A673 (cell line): Measurements from ENCODE around the gene CARD18. TPM values are rescaled to one million over a fixed set of nuclear protein-coding genes. Genes with fewer than 3 reads are reported as not detected.

Experiments used
- BruUV-seq: library from RNA; stranded (reverse); fragments of 400-500 nt; replicated peaks from 2 replicates; lab custom pipeline; 2021; lab: Mats Ljungman, UMichigan
- CTCF ChIA-PET: fragments of 300-600 bp; sonication (Branson Sonifier 250); formaldehyde crosslinking; loops from one replicate; lab custom pipeline; 2022; ENCODE audit warnings: antibody characterized with exemption; lab: Charles Lee
- POLR2A ChIA-PET: fragments of 300-600 bp; sonication (Branson Sonifier 250); formaldehyde crosslinking; loops from one replicate; lab custom pipeline; 2022; ENCODE audit warnings: antibody characterized with exemption; ENCODE audit not compliant: low non-redundant PET; lab: Charles Lee
- DNase-seq: peaks from one replicate; pipeline ENCODE4 v3.0.0-alpha.2; 2015; ENCODE audit warnings: low spot score
- H3K27ac ChIP-seq: fragments of 200-600 bp; sonication (generic); 2 replicates; pipeline ENCODE4 v1.5.1; 2016; ENCODE audit warnings: mixed run types, low read depth, mild to moderate bottlenecking, mixed read lengths, antibody characterized with exemption, low read length; ENCODE audit not compliant: poor library complexity, severe bottlenecking
- H3K27me3 ChIP-seq: fragments of 200-600 bp; sonication (generic); replicated peaks from 2 replicates; pipeline ENCODE4 v1.6.1; 2017; ENCODE audit warnings: mixed run types, low read depth, mild to moderate bottlenecking, mixed read lengths, antibody characterized with exemption, low read length; ENCODE audit not compliant: insufficient read depth, poor library complexity
- H3K36me3 ChIP-seq: fragments of 200-600 bp; sonication (generic); 2 replicates; pipeline ENCODE4 v1.6.1; 2016; ENCODE audit warnings: mixed run types, mild to moderate bottlenecking, mixed read lengths, antibody characterized with exemption, low read length; ENCODE audit not compliant: insufficient read depth, poor library complexity, severe bottlenecking
- H3K4me1 ChIP-seq: fragments of 200-600 bp; sonication (generic); 2 replicates; pipeline ENCODE4 v1.6.1; 2017; ENCODE audit warnings: mixed run types, mild to moderate bottlenecking, mixed read lengths, antibody characterized with exemption, low read length; ENCODE audit not compliant: insufficient read depth, poor library complexity, severe bottlenecking
- H3K4me3 ChIP-seq: fragments of 200-600 bp; sonication (generic); 2 replicates; pipeline ENCODE4 v1.5.1; 2016; ENCODE audit warnings: low read depth, mixed run types, mild to moderate bottlenecking, mixed read lengths, low read length; ENCODE audit not compliant: poor library complexity, severe bottlenecking
- H3K9me3 ChIP-seq: fragments of 200-600 bp; sonication (generic); 2 replicates; pipeline ENCODE4 v1.6.1; 2016; ENCODE audit warnings: mixed run types, low read depth, mild to moderate bottlenecking, mixed read lengths, antibody characterized with exemption, low read length; ENCODE audit not compliant: poor library complexity, severe bottlenecking
- CTCF ChIP-seq: fragments of 300-800, 200-600 bp; sonication (generic); conservative IDR thresholded peaks from 2 replicates; pipeline ENCODE4 v1.5.1; 2017; ENCODE audit warnings: low read depth, mild to moderate bottlenecking, antibody characterized with exemption, low read length, moderate library complexity, mixed read lengths
- EZH2 ChIP-seq: fragments of 200-600 bp; sonication (generic); IDR thresholded peaks from 2 replicates; pipeline ENCODE4 v1.6.1; 2017; ENCODE audit warnings: borderline replicate concordance, low read depth, mild to moderate bottlenecking, mixed read lengths, antibody characterized with exemption, low read length; ENCODE audit not compliant: poor library complexity, severe bottlenecking
- intact Hi-C: fragments of 100-400 bp; cut with micrococcal nuclease; formaldehyde crosslinking; loops from one replicate; pipeline ENCODE4 v1.10.0; 2022; ENCODE audit not compliant: unreplicated experiment
- total RNA-seq: library from RNA; stranded (reverse); gene quantifications from 2 replicates; pipeline ENCODE4 v1.2.3, GENCODE V29; 2021

CARD18 gene
- total RNA-seq, 1 experiment from 2014 or later, result not detected

GRCh38 chr11:105177658-105178057 lies 38.1 kb upstream of the CARD18 start:
- Histone ChIP-seq H3K4me3 (no peak overlapping the region), H3K27ac (no peak overlapping the region), H3K27me3 (no peaks in the 10 kb centered on the region), H3K36me3 (no peaks in the 10 kb centered on the region), H3K9me3 (no peaks in the 10 kb centered on the region), H3K4me1 (no peaks in the 10 kb centered on the region)
- ChIA-PET POLR2A (no interaction called here), CTCF (no interaction called here)
- no TSS peak for BruUV-seq
- TF ChIP-seq EZH2, result no peak
- TF ChIP-seq CTCF, result no peak
- intact Hi-C loops, result no loop called here
- no peak for DNase-seq

GRCh38 chr11:105168457-105168856 lies 28.9 kb upstream of the CARD18 start:
- CTCF ChIA-PET, result no interaction called here
- POLR2A ChIA-PET, result no interaction called here
- BruUV-seq, result no TSS peak

GRCh38 chr11:105167244-105167643 lies 27.7 kb upstream of the CARD18 start:
- intact Hi-C loops, result no loop called here
- CTCF ChIA-PET, result no interaction called here
- Histone ChIP-seq H3K4me3 (no peak overlapping the region), H3K4me1 (peaks cover 3% of the 10 kb centered on the region), H3K27me3 (no peaks in the 10 kb centered on the region), H3K9me3 (peaks cover 4% of the 10 kb centered on the region), H3K27ac (no peak overlapping the region), H3K36me3 (no peaks in the 10 kb centered on the region)
- no TSS peak for BruUV-seq
- POLR2A ChIA-PET, result no interaction called here
- TF ChIP-seq EZH2 (no peak), CTCF (no peak)
- no peak for DNase-seq

More at GRCh38 chr11:105168457-105168856, 28.9 kb upstream of the CARD18 start:
- Histone ChIP-seq H3K9me3 (peaks cover 5% of the 10 kb centered on the region), H3K27ac (no peak overlapping the region), H3K27me3 (no peaks in the 10 kb centered on the region), H3K36me3 (no peaks in the 10 kb centered on the region), H3K4me3 (no peak overlapping the region), H3K4me1 (peaks cover 2% of the 10 kb centered on the region)
- no peak for TF ChIP-seq CTCF
- no peak for TF ChIP-seq EZH2
- intact Hi-C loops, result no loop called here
- no peak for DNase-seq
